ENCODE data around the gene PRKCB.

- no peak for TF ChIP-seq CTCF (IDR thresholded peaks at IDR 0.05; ENCODE audit: poor library complexity, severe bottlenecking)
- TF ChIP-seq EP300 (conservative IDR thresholded peaks at IDR 0.05; ENCODE audit: poor library complexity, severe bottlenecking) = peak; percentile 97
- no peak for TF ChIP-seq EZH2 (IDR thresholded peaks at IDR 0.05; ENCODE audit: borderline replicate concordance, insufficient read depth, low read length, poor library complexity, severe bottlenecking)
- TF ChIP-seq SMC3 (conservative IDR thresholded peaks at IDR 0.05; ENCODE audit: poor library complexity) = no peak
- TF ChIP-seq POLR2AphosphoS5 (IDR thresholded peaks at IDR 0.05) = peak; percentile 95
- TF ChIP-seq TAF1 (IDR thresholded peaks at IDR 0.05; ENCODE audit: low read depth) = no peak
- TF ChIP-seq, protein P1, sequence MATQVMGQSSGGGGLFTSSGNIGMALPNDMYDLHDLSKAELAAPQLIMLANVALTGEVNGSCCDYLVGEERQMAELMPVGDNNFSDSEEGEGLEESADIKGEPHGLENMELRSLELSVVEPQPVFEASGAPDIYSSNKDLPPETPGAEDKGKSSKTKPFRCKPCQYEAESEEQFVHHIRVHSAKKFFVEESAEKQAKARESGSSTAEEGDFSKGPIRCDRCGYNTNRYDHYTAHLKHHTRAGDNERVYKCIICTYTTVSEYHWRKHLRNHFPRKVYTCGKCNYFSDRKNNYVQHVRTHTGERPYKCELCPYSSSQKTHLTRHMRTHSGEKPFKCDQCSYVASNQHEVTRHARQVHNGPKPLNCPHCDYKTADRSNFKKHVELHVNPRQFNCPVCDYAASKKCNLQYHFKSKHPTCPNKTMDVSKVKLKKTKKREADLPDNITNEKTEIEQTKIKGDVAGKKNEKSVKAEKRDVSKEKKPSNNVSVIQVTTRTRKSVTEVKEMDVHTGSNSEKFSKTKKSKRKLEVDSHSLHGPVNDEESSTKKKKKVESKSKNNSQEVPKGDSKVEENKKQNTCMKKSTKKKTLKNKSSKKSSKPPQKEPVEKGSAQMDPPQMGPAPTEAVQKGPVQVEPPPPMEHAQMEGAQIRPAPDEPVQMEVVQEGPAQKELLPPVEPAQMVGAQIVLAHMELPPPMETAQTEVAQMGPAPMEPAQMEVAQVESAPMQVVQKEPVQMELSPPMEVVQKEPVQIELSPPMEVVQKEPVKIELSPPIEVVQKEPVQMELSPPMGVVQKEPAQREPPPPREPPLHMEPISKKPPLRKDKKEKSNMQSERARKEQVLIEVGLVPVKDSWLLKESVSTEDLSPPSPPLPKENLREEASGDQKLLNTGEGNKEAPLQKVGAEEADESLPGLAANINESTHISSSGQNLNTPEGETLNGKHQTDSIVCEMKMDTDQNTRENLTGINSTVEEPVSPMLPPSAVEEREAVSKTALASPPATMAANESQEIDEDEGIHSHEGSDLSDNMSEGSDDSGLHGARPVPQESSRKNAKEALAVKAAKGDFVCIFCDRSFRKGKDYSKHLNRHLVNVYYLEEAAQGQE (IDR thresholded peaks at IDR 0.05; ENCODE audit: borderline replicate concordance) = no peak
Observed at GRCh38 chr16:24085666-24086065, 249.9 kb downstream of the PRKCB start.

All from neural cell (in vitro differentiated cells).